GM21360 (cell line): ENCODE measurements around the gene OOEP.

Source experiments
- ATAC-seq: cut with Tn5 transposase; IDR thresholded peaks from one replicate; pipeline ENCODE4 v1.9.1; 2021; ENCODE audit warnings: mild to moderate bottlenecking, moderate library complexity; ENCODE audit not compliant: unreplicated experiment

The OOEP gene

DNA sequence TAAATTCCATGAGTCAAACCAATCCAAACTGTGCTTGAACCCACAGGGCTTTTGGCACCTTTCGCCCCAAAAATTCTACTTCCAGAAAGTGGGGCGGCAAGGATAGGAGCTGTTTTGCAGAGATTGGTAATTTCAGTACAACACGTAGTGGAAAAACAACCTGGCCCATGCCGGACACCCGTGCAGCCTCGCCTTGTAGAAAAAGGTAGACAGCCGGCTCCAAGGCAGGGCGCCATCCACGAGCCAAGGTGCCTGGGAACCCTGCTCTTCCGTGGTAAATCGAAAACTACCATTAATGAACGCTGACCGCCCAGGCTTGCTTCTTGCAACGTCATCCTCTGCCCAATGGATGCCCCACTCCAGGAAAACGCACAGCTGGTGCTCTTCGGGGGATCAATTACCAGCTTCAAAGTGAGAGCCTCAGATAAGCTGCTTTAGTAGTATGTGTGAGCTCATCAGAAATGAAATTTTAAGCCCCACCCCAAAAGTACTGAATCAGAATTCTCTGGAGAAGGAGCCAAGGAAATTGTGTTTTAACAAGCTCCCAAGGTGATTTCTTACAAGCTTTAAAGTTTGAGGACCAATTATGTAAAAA is 1.8 kb downstream of the OOEP start:
- ATAC-seq: no peak

DNA sequence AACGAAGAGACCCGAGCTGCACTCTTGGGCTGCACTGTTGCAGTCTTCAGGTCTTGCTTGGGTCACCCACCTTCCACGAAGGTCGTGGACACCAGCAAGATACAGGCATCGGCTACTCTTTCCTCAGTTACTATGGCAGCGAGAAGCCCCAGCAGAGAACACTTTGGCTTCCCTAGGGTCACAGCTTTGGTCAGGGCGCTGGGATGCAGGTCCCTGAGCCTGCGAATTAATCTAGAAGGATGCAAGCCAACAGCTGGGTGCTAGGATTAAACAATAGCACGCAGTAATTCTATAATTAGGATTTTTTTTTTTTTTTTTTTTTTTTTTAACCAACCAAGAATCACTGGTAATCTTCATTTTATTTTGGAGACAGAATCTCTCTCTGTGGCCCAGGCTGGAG is 5.1 kb downstream of the OOEP start:
- ATAC-seq: no peak

DNA sequence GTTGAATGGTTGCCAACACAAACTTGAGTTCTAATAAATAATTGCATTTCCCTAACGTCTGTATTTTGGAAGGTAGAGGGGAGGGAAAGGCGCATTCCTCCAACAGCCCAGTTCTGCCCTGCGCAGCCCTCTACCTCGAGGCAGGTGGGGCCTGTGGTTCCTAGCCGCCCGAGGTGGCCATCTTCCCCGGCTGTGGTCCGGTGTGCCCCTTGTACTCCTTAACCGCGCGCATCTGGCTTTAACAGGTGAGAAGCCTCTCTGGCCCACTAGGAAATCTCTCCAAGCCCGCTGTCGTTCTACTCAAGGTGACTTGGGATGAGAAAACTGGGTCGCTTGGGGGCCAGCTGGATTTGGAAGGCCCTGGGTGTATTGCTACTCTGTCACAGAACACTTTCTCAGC is 5.6 kb downstream of the OOEP start:
- no peak for ATAC-seq

DNA sequence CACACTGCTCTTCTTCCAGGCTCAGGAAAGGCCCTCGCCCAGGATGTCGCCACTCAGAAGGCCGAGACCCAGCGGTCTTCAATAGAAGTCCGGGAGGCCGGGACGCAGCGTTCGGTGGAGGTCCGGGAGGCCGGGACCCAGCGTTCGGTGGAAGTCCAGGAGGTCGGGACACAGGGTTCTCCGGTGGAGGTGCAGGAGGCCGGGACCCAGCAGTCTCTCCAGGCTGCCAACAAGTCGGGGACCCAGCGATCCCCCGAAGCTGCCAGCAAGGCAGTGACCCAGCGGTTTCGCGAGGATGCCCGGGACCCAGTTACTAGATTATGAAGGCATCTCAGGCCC is 6.2 kb downstream of the OOEP start:
- no peak for ATAC-seq

DNA sequence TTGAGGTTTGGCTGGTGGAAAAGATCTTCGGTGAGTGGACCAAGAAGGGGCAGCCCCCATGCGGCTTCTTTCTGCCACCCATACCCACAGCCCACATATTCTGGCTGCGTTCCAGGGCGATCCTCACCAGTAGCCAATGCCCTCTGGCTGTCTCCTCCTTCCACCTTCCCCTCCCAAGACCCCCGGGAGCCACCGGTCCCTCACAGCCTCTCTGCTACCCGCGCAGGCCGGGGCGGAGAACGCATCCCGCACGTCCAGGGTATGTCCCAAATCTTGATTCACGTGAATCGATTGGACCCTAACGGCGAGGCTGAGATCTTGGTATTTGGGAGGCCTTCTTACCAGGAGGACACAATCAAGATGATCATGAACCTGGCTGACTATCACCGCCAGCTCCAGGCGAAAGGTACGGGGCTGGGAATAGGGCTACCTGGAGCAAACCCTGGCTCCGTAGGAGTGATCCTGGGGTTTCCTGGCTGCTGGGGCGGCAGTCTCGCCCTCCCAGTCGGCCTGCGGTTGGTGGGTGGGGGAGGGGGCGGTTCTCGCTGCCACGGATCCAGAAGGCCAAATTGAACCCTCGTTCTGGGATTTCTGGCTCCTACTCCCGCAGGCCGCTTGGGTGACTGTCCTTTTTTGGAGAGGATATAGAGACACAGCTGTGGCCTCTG is 6.7 kb downstream of the OOEP start:
- ATAC-seq: no peak

DNA sequence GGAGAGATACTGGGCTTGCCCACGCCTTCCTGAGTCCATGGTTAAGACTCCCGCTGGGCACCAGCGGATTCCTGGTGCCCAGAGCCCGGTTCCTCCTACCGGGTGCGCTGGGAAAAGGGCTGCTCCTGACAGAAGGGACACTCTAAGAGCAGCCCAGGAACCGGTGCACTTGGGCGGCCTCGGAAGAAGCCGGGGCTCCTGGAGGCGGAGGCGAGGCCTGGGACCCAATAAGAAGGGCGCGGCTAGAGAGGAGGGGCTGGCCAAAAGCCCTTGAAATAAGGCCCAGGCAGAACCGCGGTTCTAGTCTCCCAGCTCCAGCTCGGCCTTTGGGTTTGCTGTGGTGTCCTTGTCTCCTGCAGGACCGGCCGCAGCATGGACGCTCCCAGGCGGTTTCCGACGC is 7.3 kb downstream of the OOEP start, which contains the start of gene KHDC3L:
Gene KHDC3L, plus strand, starts transcription at position 301 of the 400 bp plus-strand sequence. Its CDS starts 72 bp downstream, at position 373.
- no peak for ATAC-seq

DNA sequence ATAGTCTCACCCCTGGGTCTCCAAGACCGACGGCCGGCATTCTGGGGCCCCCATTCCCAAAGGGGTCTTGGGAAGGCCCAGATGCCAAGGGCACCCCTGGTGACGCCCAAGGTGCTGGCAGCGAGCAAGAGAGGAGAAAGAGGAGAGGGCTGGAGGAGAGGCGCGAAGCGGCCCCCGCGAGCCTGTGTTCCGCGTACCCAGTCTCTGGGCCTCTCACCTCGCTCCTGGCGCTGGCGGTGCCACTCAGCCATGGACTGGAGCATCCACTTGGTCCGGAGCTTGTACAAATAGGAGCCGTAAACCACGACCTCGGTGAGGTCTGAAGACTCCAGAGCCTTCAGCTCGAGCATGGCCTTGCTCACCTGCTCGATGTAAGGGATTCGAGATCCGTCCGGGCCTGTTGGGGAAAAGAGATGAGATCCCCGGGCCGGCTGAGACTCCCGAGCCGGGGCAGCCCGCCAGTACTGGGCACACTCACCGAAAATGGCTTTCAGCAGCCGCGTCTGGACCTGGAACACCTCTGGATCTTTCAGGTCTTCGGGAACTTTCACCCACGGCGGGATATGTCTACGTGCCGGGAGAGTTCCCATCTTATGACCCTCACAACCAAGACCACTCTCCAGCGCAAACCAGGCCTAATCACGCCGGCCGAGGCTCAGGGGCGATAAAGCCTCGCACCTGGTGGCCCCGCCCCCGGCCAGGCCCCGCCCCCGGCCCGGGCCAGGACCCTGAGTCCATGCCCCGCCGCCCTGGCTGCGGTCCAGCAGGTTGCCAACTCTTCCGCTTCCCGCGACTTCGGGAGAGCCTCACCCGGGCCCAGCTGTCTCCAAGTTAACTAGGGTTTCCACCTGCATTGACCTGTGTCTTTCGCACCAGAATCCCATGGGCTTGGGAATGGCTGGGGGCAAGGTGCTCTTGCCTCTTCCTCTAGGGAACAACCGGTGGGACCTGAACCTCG is 15.8 kb downstream of the OOEP start, which contains the start of gene DPPA5:
Gene DPPA5, minus strand, starts transcription at position 641 of the 958 bp plus-strand sequence. Its CDS starts 51 bp downstream, at position 590.
- ATAC-seq: no peak

DNA sequence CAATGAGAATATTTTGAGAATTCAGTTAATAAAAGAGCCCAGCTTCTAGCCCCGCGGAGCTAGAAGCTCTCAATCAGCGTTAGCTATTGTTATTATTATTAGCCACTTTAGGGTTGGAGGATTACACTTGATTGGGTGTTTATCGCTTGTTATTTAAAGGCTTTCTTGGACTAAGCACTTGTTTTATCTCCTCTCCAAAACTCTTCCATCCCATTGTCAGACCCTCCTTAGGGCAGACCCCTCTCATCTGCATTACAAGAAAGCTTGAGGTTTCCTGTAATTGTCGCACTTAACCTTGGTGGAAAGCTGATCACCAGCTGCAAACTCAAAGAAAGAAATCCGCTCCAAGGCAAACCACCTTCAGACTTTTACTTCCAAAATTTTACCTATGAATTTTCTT is 20.4 kb downstream of the OOEP start:
- ATAC-seq: no peak

DNA sequence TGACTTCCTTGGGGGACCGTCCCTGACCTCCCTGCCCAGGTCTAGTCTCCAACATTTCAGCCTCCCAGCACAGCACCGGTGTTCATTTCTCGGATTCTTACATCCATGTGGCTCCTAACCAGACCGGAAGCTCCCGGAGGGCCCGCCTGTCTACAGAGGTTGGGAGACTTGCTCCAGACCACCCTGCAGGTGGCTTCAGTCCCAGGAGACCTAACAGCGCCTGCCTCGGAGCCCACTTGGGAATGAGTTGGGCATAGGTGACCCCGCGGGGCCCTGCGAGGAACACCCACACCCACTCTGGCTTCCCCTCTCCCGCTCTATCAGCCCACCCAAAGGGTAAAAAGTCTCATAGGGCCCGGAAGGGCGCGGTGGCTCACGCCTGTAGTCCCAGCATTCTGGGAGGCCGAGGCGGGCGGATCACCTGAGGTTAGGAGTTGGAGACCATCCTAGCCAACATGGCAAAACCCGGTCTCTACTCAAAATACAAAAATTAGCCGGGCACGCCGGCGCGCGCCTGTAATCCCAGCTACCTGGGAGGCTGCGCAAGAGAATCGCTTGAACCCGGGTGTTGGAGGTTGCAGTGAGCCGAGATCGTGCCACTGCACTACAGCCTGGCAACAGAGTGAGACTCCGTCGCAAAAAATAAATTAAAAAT is 21.0 kb downstream of the OOEP start:
- ATAC-seq: no peak

DNA sequence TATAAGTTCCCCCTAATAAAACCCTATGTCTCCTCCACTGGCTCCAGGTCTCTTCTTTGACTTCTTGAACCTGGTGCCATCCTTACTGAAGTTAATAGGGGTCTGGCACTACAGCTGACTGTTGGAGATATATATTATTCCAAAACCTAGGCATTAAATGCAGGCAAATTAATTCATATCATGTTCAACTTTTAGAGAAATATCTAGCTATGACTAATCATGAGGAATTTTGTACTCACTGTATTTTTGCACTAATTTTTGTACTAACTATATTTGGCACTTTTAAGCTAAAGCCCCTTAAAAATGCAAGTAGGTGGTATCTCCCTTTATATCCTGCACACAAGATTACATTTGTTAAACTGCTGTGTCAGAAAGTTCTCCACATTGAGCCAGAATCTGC is 26.5 kb downstream of the OOEP start:
- no peak for ATAC-seq

DNA sequence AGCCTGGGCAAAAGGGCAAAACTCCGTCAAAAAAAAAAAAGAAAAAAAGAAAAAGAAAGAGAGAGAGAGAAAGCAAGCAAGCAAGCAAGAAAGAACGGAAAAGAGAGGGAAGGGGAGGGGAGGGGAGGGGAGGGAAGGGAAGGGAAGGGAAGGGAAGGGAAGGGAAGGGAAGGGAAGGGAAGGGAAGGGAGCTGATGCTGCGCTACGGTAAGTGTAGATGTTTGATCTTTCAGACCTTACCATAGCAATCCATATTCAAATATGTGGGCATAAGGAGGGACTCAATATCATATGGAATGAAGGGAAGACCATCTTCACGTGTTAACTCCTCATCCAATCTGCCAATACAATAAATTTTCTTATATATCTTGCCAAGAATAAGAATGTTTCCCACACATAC is 27.5 kb downstream of the OOEP start:
- no peak for ATAC-seq

DNA sequence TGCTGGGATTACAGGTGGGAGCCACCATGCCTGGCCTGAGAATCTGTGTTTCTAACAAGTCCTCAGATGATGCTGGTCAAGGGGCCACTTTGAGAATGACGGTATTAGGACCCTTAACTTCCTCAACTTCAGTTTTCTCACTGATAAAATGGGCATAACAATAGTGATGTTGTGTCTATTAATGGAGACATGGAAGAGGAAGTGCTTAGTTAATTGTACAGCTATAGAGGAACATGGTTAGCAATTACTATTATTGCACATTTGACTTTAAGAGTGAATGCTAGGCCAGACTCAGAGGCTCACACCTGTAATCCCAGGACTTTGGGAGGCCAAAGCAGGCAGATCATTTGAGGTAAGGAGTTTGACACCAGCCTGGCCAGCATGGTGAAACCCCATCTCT is 28.4 kb downstream of the OOEP start:
- no peak for ATAC-seq

DNA sequence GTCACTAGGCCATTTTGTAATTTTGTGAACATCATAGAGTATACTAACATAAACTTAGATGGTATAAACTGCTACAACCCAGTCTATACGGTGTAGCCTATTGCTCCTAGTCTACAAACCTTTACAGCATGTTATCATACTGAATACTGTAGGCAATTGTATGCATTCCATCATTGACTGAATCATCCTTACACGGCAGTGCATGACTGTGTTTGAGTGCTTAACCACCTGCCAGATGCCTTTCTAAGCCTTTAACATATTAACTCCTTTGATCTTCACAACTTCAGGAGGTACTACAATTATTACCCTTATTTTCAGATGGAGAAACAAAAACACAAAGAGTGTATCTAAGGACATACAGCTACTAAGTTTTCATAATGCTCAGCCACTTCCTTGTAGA is 29.6 kb downstream of the OOEP start:
- ATAC-seq: no peak

DNA sequence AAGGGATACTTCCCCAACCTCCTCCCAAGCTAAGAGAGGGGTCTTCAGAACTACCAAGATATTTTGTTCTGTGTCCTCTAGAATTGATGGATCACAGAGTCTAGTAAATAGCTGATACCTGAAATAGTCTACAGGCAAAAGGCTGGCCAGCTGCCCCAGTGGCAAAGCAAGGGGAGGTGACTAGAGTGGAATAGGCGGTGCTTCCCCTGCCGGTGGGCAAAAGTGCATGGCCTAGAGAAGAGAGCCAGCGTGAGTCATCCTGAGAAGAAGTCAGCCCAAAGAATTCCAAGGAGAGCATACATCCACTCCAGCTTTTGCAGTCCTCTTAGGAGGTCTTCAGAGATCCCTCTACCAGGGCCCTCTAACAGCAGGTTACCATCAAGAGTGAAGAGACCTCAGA is 30.4 kb downstream of the OOEP start:
- no peak for ATAC-seq

DNA sequence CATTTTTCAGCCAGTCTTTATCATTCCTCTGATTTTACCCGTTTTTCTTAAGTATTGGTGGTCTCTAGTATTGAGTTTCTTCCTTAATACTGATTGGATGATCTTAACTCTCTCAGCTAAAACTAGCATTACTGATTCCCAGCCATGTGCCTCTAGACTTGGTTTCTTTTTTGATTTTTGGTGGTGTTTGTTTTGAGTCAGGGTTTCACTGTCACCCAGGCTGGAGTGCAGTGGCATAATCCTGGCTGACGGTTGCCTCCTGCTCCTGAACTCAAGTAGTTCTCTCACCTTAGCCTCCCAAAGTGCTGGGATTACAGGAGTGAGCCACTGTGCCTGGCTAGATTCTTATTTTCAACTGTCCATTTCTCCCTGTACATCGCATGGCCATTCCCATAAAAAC is 40.5 kb downstream of the OOEP start:
- peak; percentile 63 for ATAC-seq

DNA sequence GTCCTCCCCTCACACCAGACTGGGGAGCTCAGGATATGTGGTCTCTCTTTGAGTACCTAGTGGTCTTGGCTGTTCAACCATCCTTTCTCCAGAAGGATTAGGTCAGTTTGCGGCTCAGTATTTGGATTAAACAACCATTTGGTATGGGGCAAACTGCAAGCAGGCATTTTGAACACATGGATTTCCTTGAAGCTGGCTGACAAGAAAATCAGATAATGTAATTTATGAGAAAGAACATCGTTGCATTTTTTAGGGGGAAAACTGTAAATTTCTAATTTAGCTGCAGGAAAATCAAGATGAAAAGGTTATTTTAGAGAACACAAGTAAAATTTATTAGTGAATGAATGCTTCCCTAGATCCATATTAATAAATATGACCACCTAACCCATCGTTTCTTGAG is 40.9 kb downstream of the OOEP start:
- ATAC-seq: no peak

DNA sequence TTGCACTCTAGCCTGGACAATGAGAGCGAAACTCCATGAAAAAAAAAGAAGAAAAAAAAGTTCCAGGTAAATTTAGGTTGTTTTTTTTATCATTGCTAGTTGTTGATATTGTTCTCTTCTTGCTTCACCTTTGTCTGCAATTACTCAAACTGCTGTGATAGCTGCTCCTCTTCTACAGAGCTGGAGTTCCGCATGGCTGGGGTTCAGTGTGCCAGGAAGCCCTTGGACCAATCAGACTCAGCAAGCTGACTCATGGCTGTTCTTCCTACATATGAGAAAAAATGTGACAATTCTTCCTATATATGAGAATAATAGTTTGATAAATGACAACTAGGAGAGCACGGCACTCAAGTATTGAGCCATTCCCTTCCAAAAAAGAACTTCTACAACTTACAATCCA is 44.0 kb downstream of the OOEP start:
- no peak for ATAC-seq

DNA sequence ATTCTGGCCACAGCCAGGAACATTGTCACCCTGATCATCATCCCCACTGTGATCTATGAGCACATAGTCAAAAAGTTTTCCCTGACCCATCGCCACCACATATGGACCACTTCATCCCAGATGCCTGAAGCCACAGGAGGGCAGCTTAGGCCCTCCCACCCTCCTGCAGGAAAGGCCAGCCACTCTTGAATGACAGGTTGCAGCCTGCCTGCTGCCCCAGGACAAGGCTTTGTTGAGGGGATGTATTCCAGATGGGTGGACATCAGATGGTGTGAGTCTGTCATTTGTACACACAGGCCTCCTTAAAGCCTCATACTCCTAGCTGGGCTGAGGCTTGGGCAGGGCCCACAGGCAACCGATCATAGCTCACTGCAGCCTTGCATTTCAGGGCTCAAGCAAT is 46.4 kb downstream of the OOEP start:
- ATAC-seq: no peak
